Loucy (cell line): ENCODE results near the gene ICAM5.
A peak's percentile ranks its signal among the peaks of the same experiment; 100 is the strongest.

Experiments used
- H2AFZ ChIP-seq: fragments of 200-600 bp; sonication (generic); 2 replicates; pipeline ENCODE4 v1.6.0; 2016; ENCODE audit warnings: antibody characterized with exemption, mild to moderate bottlenecking, low read length, moderate library complexity
- H3F3A ChIP-seq: fragments of 200-600 bp; 2 replicates; pipeline ENCODE4 v1.6.0; 2016; ENCODE audit warnings: antibody characterized with exemption, low read depth, mild to moderate bottlenecking
- H3K27me3 ChIP-seq: fragments of 200-600 bp; sonication (generic); 2 replicates; pipeline ENCODE4 v1.6.1; 2014; ENCODE audit warnings: low read length, mild to moderate bottlenecking; ENCODE audit not compliant: insufficient read depth, poor library complexity, severe bottlenecking
- H3K36me3 ChIP-seq: fragments of 200-600 bp; sonication (generic); 2 replicates; pipeline ENCODE4 v1.6.1; 2016; ENCODE audit warnings: low read length; ENCODE audit not compliant: insufficient read depth
- H3K4me1 ChIP-seq: fragments of 200-600 bp; sonication (generic); 2 replicates; pipeline ENCODE4 v1.5.1; 2014; ENCODE audit warnings: low read length, mild to moderate bottlenecking; ENCODE audit not compliant: insufficient read depth, poor library complexity, severe bottlenecking
- H3K4me2 ChIP-seq: fragments of 200-600 bp; sonication (generic); 2 replicates; pipeline ENCODE4 v1.6.0; 2014; ENCODE audit warnings: antibody characterized with exemption, low read length, low read depth, mild to moderate bottlenecking; ENCODE audit not compliant: poor library complexity, severe bottlenecking
- H3K4me3 ChIP-seq: fragments of 200-600 bp; sonication (generic); 2 replicates; pipeline ENCODE4 v1.5.1; 2014; ENCODE audit warnings: low read length, mild to moderate bottlenecking, mixed read lengths; ENCODE audit not compliant: poor library complexity, severe bottlenecking
- H3K79me2 ChIP-seq: fragments of 200-600 bp; sonication (generic); 2 replicates; pipeline ENCODE4 v1.6.1; 2014; ENCODE audit warnings: low read length; ENCODE audit not compliant: insufficient read depth
- H3K9ac ChIP-seq: fragments of 200-600 bp; sonication (generic); 2 replicates; pipeline ENCODE4 v1.6.0; 2014; ENCODE audit warnings: mild to moderate bottlenecking, low read depth, low read length, moderate library complexity; ENCODE audit not compliant: poor library complexity, severe bottlenecking
- H3K9me2 ChIP-seq: fragments of 200-600 bp; sonication (generic); replicated peaks from 2 replicates; pipeline ENCODE4 v1.6.1; 2016; ENCODE audit warnings: low read depth, low read length, mixed read lengths
- H3K9me3 ChIP-seq: fragments of 200-600 bp; sonication (generic); 2 replicates; pipeline ENCODE4 v1.6.1; 2014; ENCODE audit warnings: mild to moderate bottlenecking, antibody characterized with exemption, low read length, low read depth; ENCODE audit not compliant: insufficient read depth
- H4K20me1 ChIP-seq: fragments of 200-600 bp; sonication (generic); 2 replicates; pipeline ENCODE4 v1.6.0; 2014; ENCODE audit warnings: antibody characterized with exemption, low read length, mild to moderate bottlenecking; ENCODE audit not compliant: insufficient read depth, poor library complexity, severe bottlenecking
- EZH2phosphoT487 ChIP-seq: fragments of 200-600 bp; IDR thresholded peaks from 2 replicates; pipeline ENCODE4 v1.6.1; 2018; ENCODE audit warnings: antibody characterized with exemption, mild to moderate bottlenecking, moderate library complexity, borderline replicate concordance
- TF ChIP-seq, protein P1 (sequence below): fragments of 200-600 bp; sonication (generic); conservative IDR thresholded peaks from 2 replicates; pipeline ENCODE4 v1.5.1; 2014; ENCODE audit warnings: mild to moderate bottlenecking, antibody characterized with exemption, low read length

The ICAM5 gene

GRCh38 chr19:10252707-10253106, 37.0 kb upstream of the ICAM5 start:
- Histone ChIP-seq H3K4me2 (peak overlapping the region; percentile 87), H3K4me1 (peaks cover 4% of the 10 kb centered on the region), H3K9me2 (no peaks in the 10 kb centered on the region), H4K20me1 (peaks cover 12% of the 10 kb centered on the region), H3K9me3 (no peaks in the 10 kb centered on the region), H3K9ac (peak overlapping the region; percentile 85), H3K27me3 (no peaks in the 10 kb centered on the region), H3K4me3 (peak overlapping the region; percentile 79), H2AFZ (0 out of 2 replicates have a peak overlapping the region, but pooled peaks have one; percentile 93), H3F3A (no peaks in the 10 kb centered on the region), H3K79me2 (peaks cover 23% of the 10 kb centered on the region), H3K36me3 (peaks cover 9% of the 10 kb centered on the region; the same call in 1 of the 2 replicates)
- TF ChIP-seq, protein P1, sequence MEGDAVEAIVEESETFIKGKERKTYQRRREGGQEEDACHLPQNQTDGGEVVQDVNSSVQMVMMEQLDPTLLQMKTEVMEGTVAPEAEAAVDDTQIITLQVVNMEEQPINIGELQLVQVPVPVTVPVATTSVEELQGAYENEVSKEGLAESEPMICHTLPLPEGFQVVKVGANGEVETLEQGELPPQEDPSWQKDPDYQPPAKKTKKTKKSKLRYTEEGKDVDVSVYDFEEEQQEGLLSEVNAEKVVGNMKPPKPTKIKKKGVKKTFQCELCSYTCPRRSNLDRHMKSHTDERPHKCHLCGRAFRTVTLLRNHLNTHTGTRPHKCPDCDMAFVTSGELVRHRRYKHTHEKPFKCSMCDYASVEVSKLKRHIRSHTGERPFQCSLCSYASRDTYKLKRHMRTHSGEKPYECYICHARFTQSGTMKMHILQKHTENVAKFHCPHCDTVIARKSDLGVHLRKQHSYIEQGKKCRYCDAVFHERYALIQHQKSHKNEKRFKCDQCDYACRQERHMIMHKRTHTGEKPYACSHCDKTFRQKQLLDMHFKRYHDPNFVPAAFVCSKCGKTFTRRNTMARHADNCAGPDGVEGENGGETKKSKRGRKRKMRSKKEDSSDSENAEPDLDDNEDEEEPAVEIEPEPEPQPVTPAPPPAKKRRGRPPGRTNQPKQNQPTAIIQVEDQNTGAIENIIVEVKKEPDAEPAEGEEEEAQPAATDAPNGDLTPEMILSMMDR: no peak
- TF ChIP-seq EZH2phosphoT487: no peak

- peaks cover 12% of the 10 kb centered on the region for H4K20me1 ChIP-seq
- H3K9me3 ChIP-seq: no peaks in the 10 kb centered on the region
- peaks cover 4% of the 10 kb centered on the region for H3K4me1 ChIP-seq
- H2AFZ ChIP-seq: no peak overlapping the region
- H3K79me2 ChIP-seq: peaks cover 23% of the 10 kb centered on the region
- H3K9ac ChIP-seq: no peak overlapping the region
- H3K36me3 ChIP-seq: peaks cover 19% of the 10 kb centered on the region; the same call in 1 of the 2 replicates
- no peaks in the 10 kb centered on the region for H3K27me3 ChIP-seq
- TF ChIP-seq EZH2phosphoT487: no peak
- TF ChIP-seq, protein P1: no peak
- no peaks in the 10 kb centered on the region for H3K9me2 ChIP-seq
- H3F3A ChIP-seq: no peaks in the 10 kb centered on the region
- no peak overlapping the region for H3K4me3 ChIP-seq
- no peak overlapping the region for H3K4me2 ChIP-seq
Measured at GRCh38 chr19:10254244-10254643, 35.5 kb upstream of the ICAM5 start.

- Histone ChIP-seq H3K4me3 (no peak overlapping the region), H3K36me3 (peaks cover 19% of the 10 kb centered on the region; the same call in 1 of the 2 replicates), H3K9me3 (no peaks in the 10 kb centered on the region), H3K9ac (no peak overlapping the region), H3K79me2 (peaks cover 23% of the 10 kb centered on the region), H3K4me1 (peaks cover 4% of the 10 kb centered on the region), H2AFZ (no peak overlapping the region), H3K4me2 (no peak overlapping the region), H3F3A (no peaks in the 10 kb centered on the region), H4K20me1 (peaks cover 12% of the 10 kb centered on the region), H3K9me2 (no peaks in the 10 kb centered on the region), H3K27me3 (no peaks in the 10 kb centered on the region)
- TF ChIP-seq, protein P1: no peak
- no peak for TF ChIP-seq EZH2phosphoT487
Measured at GRCh38 chr19:10255358-10255757, 34.4 kb upstream of the ICAM5 start.
